ENCODE results near the gene SHISA4.

DNA sequence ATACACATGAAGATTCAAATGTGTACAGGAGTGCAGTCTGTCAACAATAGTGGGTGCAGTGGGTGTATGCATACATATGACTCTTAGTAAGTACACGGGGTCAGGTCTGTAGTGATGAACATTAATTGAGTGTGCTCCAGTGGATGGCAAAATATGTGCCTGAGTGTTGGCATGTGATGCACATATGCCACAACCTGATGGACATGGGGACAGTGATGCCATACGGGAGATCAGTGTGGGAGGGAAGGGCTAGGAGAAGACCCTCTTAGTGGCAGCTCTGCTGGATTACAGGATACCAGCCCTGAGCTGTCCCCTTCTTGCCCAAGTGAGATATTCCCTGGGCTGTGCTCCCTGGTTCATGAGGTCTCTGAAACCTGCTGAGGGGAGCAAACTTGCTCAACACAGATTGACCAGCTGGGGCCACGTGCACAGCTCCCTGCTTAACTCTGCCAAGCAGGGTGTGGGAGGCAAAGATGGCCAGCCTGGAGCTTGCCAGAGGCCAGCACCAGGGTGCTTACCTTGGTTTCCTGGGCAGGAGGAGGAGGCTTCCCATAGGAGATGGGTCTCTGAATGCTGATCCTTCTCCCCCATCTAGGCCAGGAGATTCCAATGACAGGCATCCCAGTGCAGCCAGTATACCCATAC, 2.2 kb downstream of the SHISA4 start:
- TF ChIP-seq POLR2A (IDR thresholded peaks at IDR 0.05) (no peak), CTCF (IDR thresholded peaks at IDR 0.05) (no peak), EP300 (IDR thresholded peaks at IDR 0.05) (no peak)
